Hepatocyte (in vitro differentiated cells): ENCODE data around the gene LCE1D. TPM values are rescaled to one million over a fixed set of nuclear protein-coding genes. Genes with fewer than 3 reads are reported as not detected.

Experiments
- DNase-seq: peaks from one replicate; pipeline ENCODE4 v3.0.0-alpha.2; 2016; ENCODE audit warnings: low spot score
- H2AFZ ChIP-seq: fragments of 200-600 bp; sonication (generic); 2 replicates; pipeline ENCODE4 v1.6.0; 2016; ENCODE audit warnings: antibody characterized with exemption, mild to moderate bottlenecking
- H3K27ac ChIP-seq: fragments of 200-600 bp; sonication (generic); 2 replicates; pipeline ENCODE4 v1.5.1; 2016; ENCODE audit warnings: mild to moderate bottlenecking
- H3K27me3 ChIP-seq: fragments of 200-600 bp; sonication (generic); 2 replicates; pipeline ENCODE4 v1.6.1; 2016
- H3K36me3 ChIP-seq: fragments of 200-600 bp; sonication (generic); replicated peaks from 2 replicates; pipeline ENCODE4 v1.5.1; 2016; ENCODE audit warnings: low read depth; ENCODE audit not compliant: insufficient read depth
- H3K4me1 ChIP-seq: fragments of 200-600 bp; sonication (generic); 2 replicates; pipeline ENCODE4 v1.5.1; 2016; ENCODE audit warnings: mild to moderate bottlenecking, moderate library complexity; ENCODE audit not compliant: insufficient read depth
- H3K4me2 ChIP-seq: fragments of 200-600 bp; sonication (generic); 2 replicates; pipeline ENCODE4 v1.6.0; 2016
- H3K4me3 ChIP-seq: fragments of 200-600 bp; sonication (generic); 2 replicates; pipeline ENCODE4 v1.5.1; 2016; ENCODE audit warnings: mild to moderate bottlenecking
- H3K79me2 ChIP-seq: fragments of 200-600 bp; sonication (generic); 2 replicates; pipeline ENCODE4 v1.6.0; 2017; ENCODE audit warnings: mild to moderate bottlenecking
- H3K9me2 ChIP-seq: fragments of 200-600 bp; sonication (generic); replicated peaks from 2 replicates; pipeline ENCODE4 v1.6.0; 2017; ENCODE audit warnings: mild to moderate bottlenecking; ENCODE audit not compliant: insufficient read depth
- H3K9me3 ChIP-seq: fragments of 200-600 bp; sonication (generic); 2 replicates; pipeline ENCODE4 v1.5.1; 2016; ENCODE audit warnings: low read depth, mild to moderate bottlenecking
- H4K20me1 ChIP-seq: fragments of 200-600 bp; sonication (generic); 2 replicates; pipeline ENCODE4 v1.6.0; 2016; ENCODE audit warnings: mild to moderate bottlenecking; ENCODE audit not compliant: insufficient read depth, poor library complexity, severe bottlenecking
- CTCF ChIP-seq: fragments of 200-600 bp; sonication (generic); IDR thresholded peaks from 2 replicates; pipeline ENCODE4 v1.5.1; 2016; ENCODE audit warnings: antibody characterized with exemption, mild to moderate bottlenecking; ENCODE audit not compliant: poor library complexity
- EZH2 ChIP-seq: fragments of 200-600 bp; sonication (generic); IDR thresholded peaks from 2 replicates; pipeline ENCODE4 v1.6.1; 2016; ENCODE audit warnings: antibody characterized with exemption, mild to moderate bottlenecking, borderline replicate concordance
- EZH2phosphoT487 ChIP-seq: fragments of 200-600 bp; sonication (generic); IDR thresholded peaks from one replicate; pipeline ENCODE4 v1.6.1; 2018; ENCODE audit warnings: antibody characterized with exemption, mild to moderate bottlenecking, low read depth, moderate library complexity; ENCODE audit not compliant: unreplicated experiment, severe bottlenecking
- WGBS: methylation state at CpG from one replicate; pipeline ENCODE4 v1.1.6; 2016; ENCODE audit warnings: low lambda C conversion rate; ENCODE audit errors: missing lambda C conversion rate; 5-methylcytosine and 5-hydroxymethylcytosine counted together
- polyA plus RNA-seq: library from polyadenylated mRNA; unstranded; fragments of >200 nt; fragmentation: Nextera tagmentation; extraction: Ambion mirVana; gene quantifications from 2 replicates; pipeline ENCODE4 v1.2.1, GENCODE V29; 2016
- total RNA-seq: library from RNA; depleted of rRNA; stranded (reverse); fragments of >200 nt; gene quantifications from 2 replicates; pipeline ENCODE4 v1.2.3, GENCODE V29; 2014

LCE1D gene
- total and polyA plus RNA-seq, 2 experiments from 2014 or later = not detected

- DNase-seq = no peak
- no peak overlapping the region for H3K27ac ChIP-seq
- 42% methylated on average over 8 of the region's 8 CpGs for WGBS
- no peak overlapping the region for H3K4me3 ChIP-seq
- H3K9me3 ChIP-seq = peaks cover 3% of the 10 kb centered on the region
- no peaks in the 10 kb centered on the region for H3K4me1 ChIP-seq
- H3K27me3 ChIP-seq = no peaks in the 10 kb centered on the region
- no peak for TF ChIP-seq EZH2phosphoT487
- TF ChIP-seq EZH2 = no peak
- no peak for TF ChIP-seq CTCF
- no peak overlapping the region for H3K4me2 ChIP-seq
- H2AFZ ChIP-seq = no peak overlapping the region
- no peaks in the 10 kb centered on the region for H4K20me1 ChIP-seq
- H3K79me2 ChIP-seq = no peaks in the 10 kb centered on the region
- no peaks in the 10 kb centered on the region for H3K9me2 ChIP-seq
- H3K36me3 ChIP-seq = no peaks in the 10 kb centered on the region
Observed at GRCh38 chr1:152768847-152769533, 27.5 kb upstream of the LCE1D start.

GRCh38 chr1:152770411-152770810 lies 26.1 kb upstream of the LCE1D start:
- no peak overlapping the region for H3K4me3 ChIP-seq
- TF ChIP-seq CTCF (no peak), EZH2phosphoT487 (no peak), EZH2 (no peak)
- no peaks in the 10 kb centered on the region for H3K79me2 ChIP-seq
- no peak overlapping the region for H3K4me2 ChIP-seq
- H3K9me3 ChIP-seq = peaks cover 5% of the 10 kb centered on the region
- no peak overlapping the region for H2AFZ ChIP-seq
- no peak for DNase-seq
- WGBS = 38% methylated on average over 1 of the region's 1 CpG
- H3K27ac ChIP-seq = no peak overlapping the region
- H3K9me2 ChIP-seq = no peaks in the 10 kb centered on the region
- no peaks in the 10 kb centered on the region for H3K36me3 ChIP-seq
- H4K20me1 ChIP-seq = no peaks in the 10 kb centered on the region
- no peaks in the 10 kb centered on the region for H3K27me3 ChIP-seq
- no peaks in the 10 kb centered on the region for H3K4me1 ChIP-seq

- no peak within 1 kb of the TSS for H3K4me3 ChIP-seq
- no peaks in the 10 kb centered on the region for H3K36me3 ChIP-seq
- H3K4me2 ChIP-seq = no peak within 1 kb of the TSS
- peaks cover 5% of the 10 kb centered on the region for H3K9me3 ChIP-seq
- no peak for DNase-seq
- no peaks in the 10 kb centered on the region for H3K9me2 ChIP-seq
- no peaks in the 10 kb centered on the region for H3K4me1 ChIP-seq
- TF ChIP-seq EZH2 = no peak
- no peak for TF ChIP-seq EZH2phosphoT487
- no peak for TF ChIP-seq CTCF
- no peaks in the 10 kb centered on the region for H3K79me2 ChIP-seq
- H2AFZ ChIP-seq = no peak within 1 kb of the TSS
- no peaks in the 10 kb centered on the region for H3K27me3 ChIP-seq
- no peak within 1 kb of the TSS for H3K27ac ChIP-seq
- WGBS = 37% methylated on average over 6 of the region's 6 CpGs
- no peaks in the 10 kb centered on the region for H4K20me1 ChIP-seq
Observed at GRCh38 chr1:152774875-152775274, 21.6 kb upstream of the LCE1D start, which contains the start of gene LCE1F. TSS of gene LCE1F (plus strand) at chr1:152775140. CDS start at chr1:152776372, 1,232 bp downstream.
